Endometrium (tissue), 2 donors: ENCODE measurements around the gene SOBP.
A peak's percentile ranks its signal among the peaks of the same experiment; 100 is the strongest.

Experiments used
- FAIRE-seq: peaks from 2 replicates; lab custom pipeline; 2012; peaks lifted over from hg19 to GRCh38; lab: Jason Lieb, UNC
- donor health status: control.
- donor health status: control.

Gene SOBP

DNA sequence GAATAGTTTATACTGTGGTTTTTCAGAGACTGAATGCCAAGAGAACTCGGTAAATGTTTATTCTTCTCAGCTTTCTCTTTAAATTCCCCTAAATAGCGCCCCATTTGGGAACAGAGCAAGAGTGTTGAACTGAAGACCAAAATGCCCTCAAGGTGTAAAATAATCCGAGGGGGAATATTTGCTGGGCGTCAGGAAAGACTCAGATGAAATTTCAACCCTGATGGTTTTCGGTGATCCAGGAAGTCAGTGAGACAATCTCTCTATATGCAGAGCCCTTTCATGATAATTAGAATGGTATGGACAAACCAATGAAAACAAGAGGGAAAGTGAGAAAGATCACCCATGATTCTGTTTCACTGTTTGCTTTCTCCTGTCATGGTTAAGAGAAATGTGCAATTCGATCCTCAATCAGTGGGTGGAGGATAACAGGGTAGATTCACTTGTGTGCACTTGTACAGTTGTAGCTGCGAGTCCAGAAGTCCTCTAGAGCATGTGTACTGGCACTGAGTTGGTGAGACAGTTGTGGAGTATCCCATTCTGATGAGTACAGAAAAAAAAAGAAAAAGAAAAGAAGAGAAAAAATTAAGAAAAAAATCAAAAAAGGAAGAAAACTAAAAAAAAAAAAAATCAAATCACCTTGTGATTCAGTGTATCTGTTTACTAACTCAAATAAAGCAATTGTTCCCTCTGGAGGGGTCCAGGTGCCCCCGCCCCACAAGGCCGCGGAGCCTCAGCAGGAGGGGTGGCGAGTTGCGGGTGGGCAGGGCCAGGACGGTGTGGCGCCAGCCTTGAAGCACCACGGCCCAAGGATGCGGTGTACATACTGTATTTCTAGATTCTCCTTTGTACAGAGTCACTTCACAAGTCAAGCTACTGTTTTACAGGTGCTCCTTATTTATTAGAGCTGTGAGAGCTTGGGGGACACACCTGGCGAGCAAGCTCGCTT, 169.3 kb downstream of the SOBP start:
- no peak for FAIRE-seq

DNA sequence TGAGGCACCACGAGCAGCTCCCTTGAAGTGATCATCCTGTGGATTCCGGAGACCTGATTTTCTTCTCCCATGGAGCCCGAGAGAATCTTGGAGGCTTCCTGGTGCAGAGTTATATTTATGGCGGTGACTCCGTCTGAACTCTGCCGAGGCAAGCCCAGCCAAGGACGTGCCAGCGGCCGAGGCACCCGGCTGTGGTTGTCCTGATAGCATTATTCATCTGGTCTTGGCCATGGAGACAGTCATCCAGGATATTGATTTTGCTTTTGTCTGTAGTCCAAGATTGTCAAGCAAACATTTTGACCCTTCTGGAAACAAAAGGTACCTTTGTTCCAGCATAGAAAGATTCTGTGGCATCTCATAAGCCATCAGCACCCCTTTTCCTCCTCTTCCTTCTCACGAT, 170.9 kb downstream of the SOBP start:
- no peak for FAIRE-seq

- FAIRE-seq: no peak
These were observed 171.4 kb downstream of the SOBP start for GRCh38 chr6:107661291-107661690.

DNA sequence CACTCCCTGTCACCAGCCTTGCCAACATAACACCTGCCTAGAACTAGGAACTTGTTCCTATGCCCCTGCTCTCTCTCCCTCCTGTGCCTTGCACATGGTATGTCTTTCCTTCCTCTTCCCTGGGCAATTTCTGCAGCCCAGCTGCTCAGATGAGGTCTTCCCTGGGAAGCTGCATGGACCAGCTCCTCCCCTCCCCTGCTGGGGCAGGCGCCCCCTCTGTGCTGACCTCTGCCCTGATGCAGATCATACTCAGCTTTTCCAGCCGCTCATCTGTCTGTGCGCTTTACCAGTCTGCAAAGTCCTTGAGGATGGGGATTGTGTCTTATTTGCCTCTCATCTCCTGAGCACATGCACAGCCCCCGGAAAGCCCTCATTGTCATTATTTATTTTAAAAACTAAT, 172.4 kb downstream of the SOBP start:
- no peak for FAIRE-seq

GRCh38 chr6:107663308-107663707, 173.4 kb downstream of the SOBP start:
- no peak for FAIRE-seq

GRCh38 chr6:107665382-107665781, 175.5 kb downstream of the SOBP start:
- FAIRE-seq: peak; percentile 33

DNA sequence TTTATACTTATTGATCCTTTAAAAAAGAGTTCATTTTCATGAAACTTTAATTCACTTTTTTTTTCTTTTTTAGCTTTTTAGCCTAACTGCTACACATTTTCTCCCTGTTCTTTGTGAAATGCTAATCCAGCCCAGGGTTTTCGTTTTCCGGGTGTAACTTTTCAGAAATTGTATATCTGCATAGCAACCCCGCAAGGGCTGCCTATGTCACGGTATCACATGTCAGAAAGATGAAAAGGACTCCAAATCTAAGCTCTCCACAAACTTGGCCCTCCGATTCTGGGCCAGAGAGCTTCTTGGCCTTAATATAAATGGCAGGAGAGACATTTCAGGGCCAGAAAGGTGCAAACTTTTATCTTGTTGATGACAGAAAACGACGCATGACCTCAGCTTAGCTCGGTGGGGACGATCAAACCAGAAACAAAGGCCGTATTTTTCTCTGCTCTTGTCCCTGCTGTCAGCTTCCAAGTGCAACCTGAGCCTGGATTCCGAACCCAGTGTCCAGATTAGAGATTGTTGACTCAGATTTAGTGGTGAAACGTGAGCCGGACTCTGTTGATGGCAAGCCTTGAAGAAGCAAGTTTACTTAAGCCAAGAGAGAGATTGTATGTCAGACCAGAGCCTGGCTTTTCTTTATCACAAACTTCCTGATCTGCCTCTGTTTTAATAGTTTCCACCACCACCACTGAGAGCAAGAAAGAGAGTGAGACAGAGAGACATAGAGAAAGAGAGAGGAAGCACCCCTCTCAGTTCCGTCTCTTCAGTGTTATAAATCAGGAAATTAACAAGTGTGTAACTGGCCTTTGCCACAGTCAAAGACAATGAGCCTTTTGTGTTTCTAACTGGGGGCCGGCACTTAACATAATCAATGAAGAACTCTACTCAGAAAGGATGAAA, 176.4 kb downstream of the SOBP start:
- no peak for FAIRE-seq

GRCh38 chr6:107666981-107667601, 177.2 kb downstream of the SOBP start:
- no peak for FAIRE-seq

GRCh38 chr6:107667790-107668189, 177.9 kb downstream of the SOBP start:
- no peak for FAIRE-seq

DNA sequence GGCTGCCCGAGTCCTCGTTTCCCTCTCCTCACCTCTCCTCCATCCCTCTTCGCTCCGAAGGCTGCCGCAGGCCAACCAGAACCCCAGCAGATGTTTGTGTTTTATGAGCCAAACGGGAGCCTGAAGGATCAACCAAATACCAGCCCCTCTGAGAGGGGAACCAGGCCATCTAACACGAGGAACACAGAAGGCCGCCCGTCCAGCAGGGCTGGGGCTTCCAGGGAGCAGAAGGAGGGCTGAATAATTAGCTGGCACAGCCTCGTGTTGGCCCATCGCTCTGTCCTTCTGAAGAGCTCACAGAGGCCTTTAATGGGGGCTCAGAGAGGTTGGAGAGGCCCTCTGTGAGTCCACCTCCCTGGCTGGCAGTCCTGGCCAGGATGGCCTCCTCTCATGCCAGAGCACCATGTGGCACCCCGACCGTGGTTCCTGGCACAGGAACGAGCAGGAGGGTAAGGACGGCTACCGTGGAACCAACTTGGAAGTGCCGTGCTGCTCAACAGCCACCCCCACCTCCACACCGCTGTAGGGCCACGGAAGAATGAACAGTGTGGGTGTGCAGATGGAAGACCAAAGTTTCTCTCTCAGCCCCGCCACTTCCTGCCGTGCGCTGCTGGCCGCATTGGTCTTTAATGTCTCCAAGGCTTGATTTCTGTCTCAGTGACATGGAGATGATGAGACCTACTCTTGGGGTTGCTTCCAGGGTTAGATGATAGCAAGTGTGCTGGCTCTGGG, 179.0 kb downstream of the SOBP start:
- FAIRE-seq: no peak

DNA sequence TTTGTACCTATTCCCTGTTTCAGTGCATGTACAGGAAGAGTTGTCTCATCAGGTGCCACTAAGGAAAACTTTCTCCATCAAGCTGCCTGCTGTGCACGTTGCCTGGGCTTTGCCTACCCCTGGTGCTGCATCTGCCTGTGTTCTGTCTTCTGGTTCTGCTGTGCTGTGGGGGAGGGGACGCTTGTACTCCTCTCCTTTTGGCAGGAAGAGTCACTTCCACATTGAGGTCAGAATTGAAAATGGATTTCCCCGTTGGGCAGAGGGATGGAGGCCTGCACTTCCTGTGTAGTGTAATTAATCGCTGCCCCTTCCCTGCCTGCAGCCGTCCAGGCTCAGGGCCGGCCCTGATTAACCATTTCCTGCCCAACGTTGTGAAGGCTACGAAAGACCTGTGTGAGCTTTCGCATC, 180.9 kb downstream of the SOBP start:
- FAIRE-seq: no peak

GRCh38 chr6:107673076-107673494, 183.2 kb downstream of the SOBP start:
- no peak for FAIRE-seq

DNA sequence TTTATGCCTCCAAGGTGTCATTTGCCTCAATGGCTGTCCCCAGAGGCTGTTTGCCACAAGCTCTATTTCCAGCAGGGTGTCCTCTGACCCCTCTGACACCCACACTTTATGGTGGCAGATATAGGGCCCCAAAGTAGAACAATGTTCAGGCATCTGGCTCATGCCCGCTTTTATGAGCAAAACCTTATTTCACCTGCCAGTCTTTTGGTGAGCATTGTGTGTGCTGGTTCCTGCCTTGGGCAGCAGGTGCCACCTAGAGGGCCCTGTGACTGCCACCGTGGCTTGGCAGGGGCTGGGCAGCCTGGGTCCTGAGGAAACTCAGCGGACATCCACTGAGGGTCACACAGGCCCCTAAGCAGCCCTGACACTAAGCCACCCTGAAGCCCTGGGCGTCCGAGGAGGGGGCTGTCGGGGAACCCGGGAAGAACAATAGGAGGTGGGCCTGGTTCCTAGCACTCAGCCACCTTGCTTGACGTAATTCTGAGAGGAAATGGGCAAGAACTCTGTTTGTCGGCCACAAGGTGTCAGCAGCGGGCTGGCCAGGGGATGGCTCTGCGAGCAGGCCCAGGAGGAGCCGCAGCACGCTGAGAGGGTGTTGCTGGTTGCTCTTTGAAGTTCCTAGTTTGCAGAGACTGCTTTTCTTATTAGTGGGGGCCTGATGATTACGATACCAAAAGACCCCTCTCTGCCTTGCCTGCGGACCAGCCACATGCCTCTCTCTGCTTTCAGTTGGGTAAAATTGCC, 185.2 kb downstream of the SOBP start:
- no peak for FAIRE-seq

- no peak for FAIRE-seq
These were observed 186.1 kb downstream of the SOBP start for GRCh38 chr6:107676042-107676441.

DNA sequence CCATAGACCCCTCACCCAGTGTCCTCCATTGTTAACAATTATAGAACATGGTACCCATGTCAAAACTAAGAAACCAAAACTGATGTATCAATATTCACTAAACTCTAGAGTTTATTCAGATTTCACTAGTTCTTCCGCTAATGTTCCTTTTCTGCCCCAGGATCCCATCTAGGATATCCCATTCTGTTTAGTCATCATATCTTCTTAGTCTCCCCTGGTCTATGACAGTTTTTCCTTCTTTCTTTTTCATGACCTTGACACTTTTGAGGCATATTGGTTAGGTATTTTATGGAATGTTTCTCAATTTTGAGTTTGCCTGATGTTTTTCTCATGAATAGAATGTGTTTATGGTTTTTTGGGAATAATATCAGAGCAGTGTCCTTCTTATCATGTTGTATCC, 187.5 kb downstream of the SOBP start:
- FAIRE-seq: no peak

DNA sequence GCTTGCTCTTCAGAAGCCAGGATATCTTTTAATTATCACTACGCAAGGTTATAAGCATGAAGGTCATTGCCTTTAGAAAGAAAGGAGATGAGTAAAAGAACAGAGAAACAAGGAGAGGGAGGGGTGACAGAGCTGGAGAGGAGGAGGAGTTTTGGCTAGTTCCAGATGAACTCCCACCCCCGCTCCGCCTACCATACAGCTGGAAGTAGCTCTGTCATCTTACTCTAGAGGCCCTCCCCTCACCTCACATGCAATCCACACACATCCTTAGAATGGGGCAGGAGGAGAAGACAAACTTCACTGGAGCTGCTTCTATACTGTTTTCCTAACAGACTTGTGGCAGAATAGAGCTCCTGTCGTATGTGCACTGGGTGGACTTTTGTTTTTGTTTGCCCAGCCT, 189.5 kb downstream of the SOBP start:
- FAIRE-seq: no peak

DNA sequence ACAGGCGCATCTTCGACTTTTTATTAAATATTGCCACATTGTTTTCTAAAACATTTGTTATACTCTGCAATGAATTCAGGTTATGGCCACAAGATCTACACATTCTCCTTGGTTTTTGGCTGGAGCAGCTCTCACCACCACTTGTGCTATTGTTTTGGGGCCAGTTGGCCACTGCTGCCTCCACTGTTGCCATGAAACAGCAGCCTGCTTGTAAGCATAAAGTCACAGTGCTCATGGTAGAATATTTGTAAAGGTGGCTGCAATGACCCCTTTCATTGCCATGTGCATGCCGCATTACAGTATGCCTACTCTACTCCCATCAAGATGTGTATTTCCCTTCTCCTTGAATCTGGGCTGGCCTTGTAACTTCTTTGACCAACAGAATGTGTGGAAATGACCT, 192.8 kb downstream of the SOBP start:
- no peak for FAIRE-seq

- FAIRE-seq: no peak
These were observed 193.3 kb downstream of the SOBP start for GRCh38 chr6:107683183-107683582.

DNA sequence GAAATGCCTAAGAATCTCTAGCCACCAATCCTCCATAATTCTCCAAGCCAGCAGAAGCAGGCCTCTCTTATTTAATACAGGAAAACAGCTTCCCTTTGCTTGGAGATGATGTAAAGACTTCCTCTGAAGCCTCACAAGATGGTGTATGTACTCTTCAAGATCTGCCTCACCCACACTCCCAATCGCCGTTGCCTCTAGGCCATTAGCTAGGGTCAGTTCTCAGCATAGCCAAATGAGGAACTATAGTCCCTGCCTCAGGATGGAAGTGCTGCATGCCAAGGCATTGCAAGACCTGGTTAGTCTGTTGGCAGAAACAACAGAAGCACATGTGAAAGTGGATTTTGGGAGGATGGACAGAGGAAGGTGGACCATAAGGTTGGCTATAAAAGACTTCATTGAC, 195.1 kb downstream of the SOBP start:
- FAIRE-seq: no peak

GRCh38 chr6:107689190-107689589, 199.3 kb downstream of the SOBP start:
- no peak for FAIRE-seq
